Measurements from ENCODE around the gene FHOD1.

FHOD1 gene

GRCh38 chr16:67247192-67248072 is at the start of gene FHOD1:
TSS of gene FHOD1 (minus strand) at chr16:67247481. CDS start at chr16:67247410, 71 bp downstream.
- TF ChIP-seq, protein P1, sequence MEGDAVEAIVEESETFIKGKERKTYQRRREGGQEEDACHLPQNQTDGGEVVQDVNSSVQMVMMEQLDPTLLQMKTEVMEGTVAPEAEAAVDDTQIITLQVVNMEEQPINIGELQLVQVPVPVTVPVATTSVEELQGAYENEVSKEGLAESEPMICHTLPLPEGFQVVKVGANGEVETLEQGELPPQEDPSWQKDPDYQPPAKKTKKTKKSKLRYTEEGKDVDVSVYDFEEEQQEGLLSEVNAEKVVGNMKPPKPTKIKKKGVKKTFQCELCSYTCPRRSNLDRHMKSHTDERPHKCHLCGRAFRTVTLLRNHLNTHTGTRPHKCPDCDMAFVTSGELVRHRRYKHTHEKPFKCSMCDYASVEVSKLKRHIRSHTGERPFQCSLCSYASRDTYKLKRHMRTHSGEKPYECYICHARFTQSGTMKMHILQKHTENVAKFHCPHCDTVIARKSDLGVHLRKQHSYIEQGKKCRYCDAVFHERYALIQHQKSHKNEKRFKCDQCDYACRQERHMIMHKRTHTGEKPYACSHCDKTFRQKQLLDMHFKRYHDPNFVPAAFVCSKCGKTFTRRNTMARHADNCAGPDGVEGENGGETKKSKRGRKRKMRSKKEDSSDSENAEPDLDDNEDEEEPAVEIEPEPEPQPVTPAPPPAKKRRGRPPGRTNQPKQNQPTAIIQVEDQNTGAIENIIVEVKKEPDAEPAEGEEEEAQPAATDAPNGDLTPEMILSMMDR (IDR thresholded peaks at IDR 0.05; ENCODE audit: extremely low read depth, insufficient read depth, missing control alignments), result no peak
- DNase-seq (ENCODE audit: low spot score), result peak; percentile 98
- in situ Hi-C loops (cut with MboI; ENCODE audit: low pct_unique_long_range_greater_than_20kb, low sequenced_read_pairs, unreplicated experiment), result no loop called here

GRCh38 chr16:67296420-67296819 is 49.1 kb upstream of the FHOD1 start:
- no peak for DNase-seq (ENCODE audit: low spot score)
- TF ChIP-seq, protein P1 (IDR thresholded peaks at IDR 0.05; ENCODE audit: extremely low read depth, insufficient read depth, missing control alignments), result no peak
- in situ Hi-C loops (cut with MboI; ENCODE audit: low pct_unique_long_range_greater_than_20kb, low sequenced_read_pairs, unreplicated experiment), result no loop called here

- no peak for DNase-seq (ENCODE audit: low spot score)
- in situ Hi-C loops (cut with MboI; ENCODE audit: low pct_unique_long_range_greater_than_20kb, low sequenced_read_pairs, unreplicated experiment), result no loop called here
- TF ChIP-seq, protein P1 (IDR thresholded peaks at IDR 0.05; ENCODE audit: extremely low read depth, insufficient read depth, missing control alignments), result no peak
Measured at GRCh38 chr16:67294938-67295361, 47.7 kb upstream of the FHOD1 start.

DNA sequence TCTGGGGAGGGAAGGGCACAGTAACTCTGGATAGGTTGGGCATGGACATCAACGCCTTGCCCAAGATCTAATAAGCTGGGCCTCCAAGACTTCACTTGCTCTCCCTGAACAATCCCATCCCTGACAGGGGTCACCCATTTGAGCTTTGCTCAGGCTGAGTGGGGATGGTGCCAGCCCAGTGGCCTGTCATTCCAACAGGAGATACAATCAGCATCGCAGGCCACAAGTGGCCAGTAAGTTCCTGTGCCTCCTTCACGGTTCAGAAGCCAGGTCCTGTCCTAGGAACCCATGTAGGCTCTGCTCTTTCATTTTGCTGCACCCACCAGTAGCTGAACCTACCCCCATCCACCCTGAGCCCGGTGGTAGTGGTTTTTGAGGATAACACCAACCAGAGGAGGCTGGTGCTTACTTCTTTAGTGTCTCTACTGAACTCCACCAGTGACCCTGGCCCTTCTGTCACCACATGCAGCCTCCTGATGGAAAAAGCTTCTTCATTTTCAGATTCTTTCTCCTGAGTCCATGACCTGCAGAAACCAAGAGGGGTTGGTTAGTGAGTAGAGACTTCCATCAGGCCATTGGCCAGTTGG is 47.0 kb upstream of the FHOD1 start:
- in situ Hi-C loops (cut with MboI; ENCODE audit: low pct_unique_long_range_greater_than_20kb, low sequenced_read_pairs, unreplicated experiment), result no loop called here
- TF ChIP-seq, protein P1 (IDR thresholded peaks at IDR 0.05; ENCODE audit: extremely low read depth, insufficient read depth, missing control alignments), result no peak
- DNase-seq (ENCODE audit: low spot score), result no peak

DNA sequence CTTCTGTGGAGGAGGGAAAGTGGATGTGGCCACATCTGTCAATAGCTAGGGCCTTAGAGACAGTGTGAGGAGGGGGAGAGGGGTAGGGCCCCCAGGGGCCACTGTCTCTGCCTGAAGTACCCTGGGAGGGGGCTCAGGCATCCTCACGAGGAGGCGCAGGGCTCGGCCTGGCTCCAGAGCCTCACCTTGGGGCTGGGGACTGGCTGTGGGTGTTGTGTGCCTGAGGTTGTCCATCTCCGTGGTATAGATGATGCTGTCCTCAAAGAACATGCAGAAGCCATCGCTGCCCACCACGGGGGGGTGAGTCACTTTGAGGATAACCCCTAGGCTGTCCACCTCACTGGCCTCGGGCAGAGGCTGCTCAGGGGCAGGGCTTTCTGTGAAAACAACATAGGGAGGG is 44.2 kb upstream of the FHOD1 start:
- in situ Hi-C loops (cut with MboI; ENCODE audit: low pct_unique_long_range_greater_than_20kb, low sequenced_read_pairs, unreplicated experiment), result no loop called here
- DNase-seq (ENCODE audit: low spot score), result no peak
- TF ChIP-seq, protein P1 (IDR thresholded peaks at IDR 0.05; ENCODE audit: extremely low read depth, insufficient read depth, missing control alignments), result no peak

DNA sequence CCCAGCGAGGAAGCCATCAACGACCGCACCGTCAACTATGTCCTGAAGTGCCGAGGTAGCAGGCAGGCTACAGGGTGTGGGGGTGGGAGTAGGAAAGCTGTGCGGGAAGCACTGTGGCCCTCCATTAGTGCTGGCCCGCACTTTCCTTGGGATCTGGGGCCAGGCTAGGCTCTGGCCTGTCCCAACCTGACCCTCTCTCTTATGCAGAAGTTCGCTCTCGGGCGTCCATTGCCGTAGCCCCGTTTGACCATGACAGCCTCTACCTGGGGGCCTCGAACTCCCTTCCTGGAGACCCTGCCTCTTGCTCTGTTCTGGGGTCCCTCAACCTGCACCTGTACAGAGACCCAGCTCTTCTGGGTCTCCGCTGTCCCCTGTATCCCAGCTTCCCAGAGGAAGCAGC is 40.7 kb upstream of the FHOD1 start:
- TF ChIP-seq, protein P1 (IDR thresholded peaks at IDR 0.05; ENCODE audit: extremely low read depth, insufficient read depth, missing control alignments), result no peak
- no peak for DNase-seq (ENCODE audit: low spot score)
- in situ Hi-C loops (cut with MboI; ENCODE audit: low pct_unique_long_range_greater_than_20kb, low sequenced_read_pairs, unreplicated experiment), result no loop called here
